AG04450 (cell line): ENCODE measurements around the gene NDUFAF3. TPM values are rescaled to one million over a fixed set of nuclear protein-coding genes. Genes with fewer than 3 reads are reported as not detected.

Experiments used
- CTCF ChIA-PET: fragments of 300-600, 350-600 bp; formaldehyde crosslinking; extraction: SDS; loops from one replicate; lab custom pipeline; 2022; ENCODE audit warnings: antibody characterized with exemption, inconsistent platforms; lab: Charles Lee
- POLR2A ChIA-PET: fragments of 350-600 bp; formaldehyde crosslinking; extraction: SDS; loops from one replicate; lab custom pipeline; 2021; ENCODE audit warnings: antibody characterized with exemption, inconsistent platforms; lab: Yijun Ruan, JAX
- DNase-seq: peaks from one replicate; pipeline ENCODE4 v3.0.0-alpha.2; 2011; ENCODE audit warnings: low read depth, low spot score
- H3K27ac ChIP-seq: one replicate; pipeline ENCODE4 v1.5.1; 2012; ENCODE audit warnings: low read depth, low read length, control low read depth
- H3K27me3 ChIP-seq: one replicate; pipeline ENCODE4 v1.6.0; 2012; ENCODE audit warnings: low read length; ENCODE audit not compliant: control insufficient read depth, insufficient read depth
- H3K4me3 ChIP-seq: 2 replicates; pipeline ENCODE4 v1.5.1; 2011; ENCODE audit warnings: mild to moderate bottlenecking, low read depth, low read length, control low read depth
- H3K9me3 ChIP-seq: 2 replicates; pipeline ENCODE4 v1.5.1; 2012; ENCODE audit warnings: low read length; ENCODE audit not compliant: control insufficient read depth, insufficient read depth
- CTCF ChIP-seq: IDR thresholded peaks from 2 replicates; pipeline ENCODE4 v1.5.1; 2011; ENCODE audit warnings: low read depth, low read length, control low read depth, inconsistent platforms
- polyA plus RNA-seq: library from polyadenylated mRNA; depleted of rRNA; stranded (reverse); fragments of >200 nt; gene quantifications from 2 replicates; pipeline ENCODE4 v1.2.3, GENCODE V29; 2011

Gene NDUFAF3
- polyA plus RNA-seq, 1 experiment: 47.0 TPM

GRCh38 chr3:49017971-49018706 lies 3.8 kb upstream of the NDUFAF3 start, which contains the start of gene DALRD3:
DALRD3 (minus strand) TSS chr3:49018580; CDS start chr3:49018564, 16 bp downstream.
- no peak for DNase-seq
- Histone ChIP-seq H3K4me3 (peak within 1 kb of the TSS; percentile 80), H3K27ac (peak within 1 kb of the TSS; percentile 39), H3K27me3 (no peaks in the 10 kb centered on the region), H3K9me3 (no peaks in the 10 kb centered on the region; the same call in 1 of the 2 replicates)
- CTCF ChIA-PET: interaction anchor here (0.6 to 1.3 kb wide), 2 partner anchors 9 to 30 kb away, joined by 3 to 4 read pairs; no protein-coding TSS in a partner anchor
- no peak for TF ChIP-seq CTCF
- POLR2A ChIA-PET: interaction anchor here (0.6 to 4.0 kb wide), 10 partner anchors 9 to 725 kb away, joined by 3 to 33 read pairs (median 4); partner anchors contain the start of genes IMPDH2, P4HTM, QRICH1 and WDR6

- Histone ChIP-seq H3K27me3 (no peaks in the 10 kb centered on the region), H3K27ac (peak overlapping the region; percentile 39), H3K4me3 (peak overlapping the region; percentile 80), H3K9me3 (no peaks in the 10 kb centered on the region; the same call in 1 of the 2 replicates)
- no peak for DNase-seq
- no peak for TF ChIP-seq CTCF
- ChIA-PET CTCF (interaction anchor here (0.6 kb wide), 1 partner anchor 31 kb away, joined by 3 read pairs; no protein-coding TSS in a partner anchor), POLR2A (interaction anchor here (0.6 to 4.0 kb wide), 6 partner anchors 10 to 725 kb away, joined by 3 to 33 read pairs (median 6); partner anchors contain the start of genes IMPDH2, P4HTM, QRICH1 and WDR6)
Observed at GRCh38 chr3:49018707-49019006, 3.3 kb upstream of the NDUFAF3 start.

- no peak for TF ChIP-seq CTCF
- no peaks in the 10 kb centered on the region for H3K27me3 ChIP-seq
- peak overlapping the region; percentile 98 for H3K4me3 ChIP-seq
- no peaks in the 10 kb centered on the region; the same call in 1 of the 2 replicates for H3K9me3 ChIP-seq
- no peak for DNase-seq
- ChIA-PET POLR2A (interaction anchor here (0.6 to 4.1 kb wide), 11 partner anchors 9 to 257 kb away, joined by 3 to 74 read pairs (median 11); partner anchors contain the start of genes IMPDH2, P4HTM, QRICH1 and WDR6), CTCF (interaction anchor here (0.6 to 3.8 kb wide), 5 partner anchors 8 to 280 kb away, joined by 3 to 24 read pairs (median 6); partner anchors contain the start of genes QRICH1 and WDR6)
- peak overlapping the region; percentile 70 for H3K27ac ChIP-seq
Observed at GRCh38 chr3:49019941-49020329, 2.0 kb upstream of the NDUFAF3 start.

GRCh38 chr3:49020330-49021212 lies 1.4 kb upstream of the NDUFAF3 start:
- no peak for DNase-seq
- CTCF ChIA-PET: interaction anchor here (0.6 to 3.8 kb wide), 5 partner anchors 9 to 281 kb away, joined by 3 to 24 read pairs (median 7); partner anchors contain the start of genes QRICH1 and WDR6
- Histone ChIP-seq H3K4me3 (peak overlapping the region; percentile 98), H3K27ac (peak overlapping the region; percentile 70), H3K9me3 (no peaks in the 10 kb centered on the region; the same call in 1 of the 2 replicates), H3K27me3 (no peaks in the 10 kb centered on the region)
- POLR2A ChIA-PET: interaction anchor here (0.6 to 4.1 kb wide), 16 partner anchors 8 to 368 kb away, joined by 3 to 74 read pairs (median 4); partner anchors contain the start of genes IMPDH2, P4HTM, QRICH1 and USP4
- TF ChIP-seq CTCF: no peak
